CD14-positive monocyte (primary cell): Measurements from ENCODE around the gene ABHD17C. TPM values are rescaled to one million over a fixed set of nuclear protein-coding genes. Genes with fewer than 3 reads are reported as not detected.

Experiments
- DNase-seq, 3 donors: peaks; one replicate each; pipeline ENCODE4 v3.0.0-alpha.2; 2011 to 2022
- H2AFZ ChIP-seq: 2 replicates; pipeline ENCODE4 v1.6.0; 2012; ENCODE audit warnings: mild to moderate bottlenecking, low read depth, low read length, inconsistent platforms; ENCODE audit not compliant: insufficient read depth, poor library complexity, severe bottlenecking
- H3K27ac ChIP-seq, 2 donors: 1 replicate in 1 of 2; 2 replicates in 1 of 2; pipeline ENCODE4 v1.5.1; 2012 to 2013; ENCODE audit warnings: low read length in 2 of 2, control low read depth in 1 of 2, inconsistent platforms in 1 of 2, low read depth in 1 of 2, mild to moderate bottlenecking in 1 of 2
- H3K27me3 ChIP-seq, 2 donors: one replicate each; pipeline versions ENCODE4 v1.6.0 to v1.6.1; 2011 to 2013; ENCODE audit warnings: low read length in 2 of 2; ENCODE audit not compliant: control insufficient read depth in 2 of 2, insufficient read depth in 2 of 2
- H3K36me3 ChIP-seq, 2 donors: replicated peaks in 1 of 2; 1 replicate in 1 of 2; 2 replicates in 1 of 2; pipeline versions ENCODE4 v1.5.1 to v1.6.1; 2012 to 2013; ENCODE audit warnings: low read length in 2 of 2, control low read depth in 1 of 2, inconsistent platforms in 1 of 2, mild to moderate bottlenecking in 1 of 2; ENCODE audit not compliant: insufficient read depth in 2 of 2, control insufficient read depth in 1 of 2
- H3K4me1 ChIP-seq, 2 donors: 1 replicate in 1 of 2; 2 replicates in 1 of 2; pipeline versions ENCODE4 v1.5.1 to v1.6.1; 2012 to 2013; ENCODE audit warnings: low read length in 2 of 2, control low read depth in 1 of 2, inconsistent platforms in 1 of 2, mild to moderate bottlenecking in 1 of 2, moderate library complexity in 1 of 2; ENCODE audit not compliant: insufficient read depth in 2 of 2, control insufficient read depth in 1 of 2
- H3K4me2 ChIP-seq: replicated peaks from 2 replicates; pipeline ENCODE3; 2012; ENCODE audit warnings: low read length, moderate library complexity, mild to moderate bottlenecking; ENCODE audit not compliant: poor library complexity, severe bottlenecking; ENCODE audit errors: extremely low read depth
- H3K4me3 ChIP-seq, 3 experiments: fragments of 200-600 bp in 1 of 3; sonication (generic) in 1 of 3; replicated peaks in 1 of 3; 1 replicate in 2 of 3; 2 replicates in 1 of 3; pipeline ENCODE4 v1.5.1; 2011 to 2013; ENCODE audit warnings: low read length in 3 of 3, mild to moderate bottlenecking in 3 of 3, control low read depth in 2 of 3, low read depth in 2 of 3, inconsistent platforms in 1 of 3, moderate library complexity in 1 of 3
- H3K79me2 ChIP-seq: 2 replicates; pipeline ENCODE4 v1.6.0; 2012; ENCODE audit warnings: mild to moderate bottlenecking, control low read depth, inconsistent platforms, low read length, moderate library complexity; ENCODE audit not compliant: insufficient read depth
- H3K9ac ChIP-seq: 2 replicates; pipeline ENCODE4 v1.6.0; 2017; ENCODE audit warnings: low read length, mild to moderate bottlenecking; ENCODE audit not compliant: insufficient read depth, poor library complexity, severe bottlenecking
- H3K9me3 ChIP-seq, 2 donors: replicated peaks in 1 of 2; 1 replicate in 1 of 2; 2 replicates in 1 of 2; pipeline versions ENCODE4 v1.5.1 to v1.6.1; 2012 to 2013; ENCODE audit warnings: low read length in 2 of 2, control low read depth in 1 of 2; ENCODE audit not compliant: control insufficient read depth in 1 of 2, insufficient read depth in 1 of 2
- H4K20me1 ChIP-seq: 2 replicates; pipeline ENCODE4 v1.6.0; 2012; ENCODE audit warnings: mild to moderate bottlenecking, low read length, control low read depth, moderate library complexity; ENCODE audit not compliant: insufficient read depth
- H3K27ac Mint-ChIP-seq, 7 donors: one replicate each; pipeline ENCODE4 v1.8.0; 2020; ENCODE audit warnings: mild to moderate bottlenecking in 7 of 7, mixed read lengths in 7 of 7, moderate library complexity in 6 of 7, inconsistent platforms in 2 of 7
- H3K27me3 Mint-ChIP-seq, 3 donors: one replicate each; pipeline ENCODE4 v1.8.0; 2021 to 2022; ENCODE audit warnings: low read depth in 3 of 3, mild to moderate bottlenecking in 3 of 3, mixed read lengths in 3 of 3, moderate library complexity in 3 of 3, inconsistent platforms in 1 of 3
- H3K36me3 Mint-ChIP-seq, 2 donors: one replicate each; pipeline ENCODE4 v1.8.0; 2020; ENCODE audit warnings: mixed read lengths in 2 of 2, inconsistent platforms in 1 of 2, mild to moderate bottlenecking in 1 of 2
- H3K4me1 Mint-ChIP-seq: one replicate; pipeline ENCODE4 v1.8.0; 2020; ENCODE audit warnings: mild to moderate bottlenecking, mixed read lengths
- H3K4me3 Mint-ChIP-seq, 2 donors: one replicate each; pipeline ENCODE4 v1.8.0; 2020; ENCODE audit warnings: mild to moderate bottlenecking in 2 of 2, mixed read lengths in 2 of 2, moderate library complexity in 1 of 2
- H3K9me3 Mint-ChIP-seq, 7 donors: one replicate each; pipeline ENCODE4 v1.8.0; 2020 to 2022; ENCODE audit warnings: mixed read lengths in 7 of 7, mild to moderate bottlenecking in 6 of 7, moderate library complexity in 6 of 7, inconsistent platforms in 2 of 7
- WGBS: methylation state at CpG from one replicate; pipeline ENCODE4 v1.1.5; 2013; ENCODE audit warnings: missing lambda C conversion rate; ENCODE audit not compliant: insufficient coverage; 5-methylcytosine and 5-hydroxymethylcytosine counted together
- intact Hi-C, 2 donors: fragments of 100-400 bp; cut with micrococcal nuclease; formaldehyde crosslinking; loops; one replicate each; pipeline versions ENCODE4 v1.15.0 to v1.15.1; 2023
- polyA plus RNA-seq, 3 donors: library from polyadenylated mRNA; depleted of rRNA in 1 of 3; unstranded in 2 of 3; stranded (reverse) in 1 of 3; fragments of 300-500 nt in 2 of 3; fragments of >200 nt in 1 of 3; fragmentation: Illumina TruSeq in 2 of 3; gene quantifications; 1 replicate in 2 of 3; 2 replicates in 1 of 3; pipeline ENCODE4 v1.2.3, GENCODE V29; 2012 to 2021
- TF ChIP-seq, protein P1 (sequence below): fragments of 200-600 bp; IDR thresholded peaks from one replicate; pipeline ENCODE4 v1.8.0; 2022; ENCODE audit warnings: antibody characterized with exemption, mild to moderate bottlenecking

The ABHD17C gene
- polyA plus RNA-seq, 3 donors = 0.48 to 0.76 (median 0.68) TPM

DNA sequence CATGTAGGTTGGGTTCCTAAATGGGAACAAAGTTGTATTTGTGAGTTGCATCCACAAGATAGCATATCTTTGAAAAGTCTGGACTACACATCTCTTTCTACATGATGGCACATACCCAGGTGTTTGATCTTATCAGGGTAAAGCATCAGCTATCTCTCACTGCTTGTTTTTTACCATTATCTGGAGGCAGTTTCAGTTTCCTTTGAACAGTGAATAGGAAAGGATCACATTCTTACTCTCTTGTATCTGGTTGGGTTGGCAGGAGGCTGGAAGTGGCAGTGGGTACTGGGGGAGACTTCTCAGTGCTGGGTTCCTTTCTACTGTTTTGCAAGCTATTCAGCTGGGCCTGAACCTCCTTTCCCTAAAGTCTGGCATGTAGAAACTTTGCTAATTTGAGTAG lies 88.2 kb downstream of the ABHD17C start:
- Histone ChIP-seq H3K9me3 (peaks cover 0 to 17% of the 10 kb centered on the region in 2 donors), H3K36me3 (no peaks in the 10 kb centered on the region), H3K4me3 (no peak overlapping the region), H3K4me1 (peaks cover 23 to 35% of the 10 kb centered on the region in 2 donors), H3K4me2 (no peak overlapping the region), H3K27ac (no peak overlapping the region), H3K79me2 (no peaks in the 10 kb centered on the region), H3K9ac (no peak overlapping the region), H2AFZ (no peak overlapping the region), H3K27me3 (peaks cover 46 to 58% of the 10 kb centered on the region in 2 donors), H4K20me1 (no peaks in the 10 kb centered on the region)
- Mint-ChIP-seq H3K27ac (no peak overlapping the region), H3K9me3 (peaks cover 0 to 16% (median 8%) of the 10 kb centered on the region in 7 donors), H3K4me1 (peaks cover 23% of the 10 kb centered on the region), H3K4me3 (no peak overlapping the region), H3K36me3 (peaks cover 5 to 8% of the 10 kb centered on the region in 2 donors), H3K27me3 (peaks cover 47 to 65% (median 62%) of the 10 kb centered on the region in 3 donors)
- no peak for DNase-seq
- intact Hi-C loops = no loop called here
- TF ChIP-seq, protein P1, sequence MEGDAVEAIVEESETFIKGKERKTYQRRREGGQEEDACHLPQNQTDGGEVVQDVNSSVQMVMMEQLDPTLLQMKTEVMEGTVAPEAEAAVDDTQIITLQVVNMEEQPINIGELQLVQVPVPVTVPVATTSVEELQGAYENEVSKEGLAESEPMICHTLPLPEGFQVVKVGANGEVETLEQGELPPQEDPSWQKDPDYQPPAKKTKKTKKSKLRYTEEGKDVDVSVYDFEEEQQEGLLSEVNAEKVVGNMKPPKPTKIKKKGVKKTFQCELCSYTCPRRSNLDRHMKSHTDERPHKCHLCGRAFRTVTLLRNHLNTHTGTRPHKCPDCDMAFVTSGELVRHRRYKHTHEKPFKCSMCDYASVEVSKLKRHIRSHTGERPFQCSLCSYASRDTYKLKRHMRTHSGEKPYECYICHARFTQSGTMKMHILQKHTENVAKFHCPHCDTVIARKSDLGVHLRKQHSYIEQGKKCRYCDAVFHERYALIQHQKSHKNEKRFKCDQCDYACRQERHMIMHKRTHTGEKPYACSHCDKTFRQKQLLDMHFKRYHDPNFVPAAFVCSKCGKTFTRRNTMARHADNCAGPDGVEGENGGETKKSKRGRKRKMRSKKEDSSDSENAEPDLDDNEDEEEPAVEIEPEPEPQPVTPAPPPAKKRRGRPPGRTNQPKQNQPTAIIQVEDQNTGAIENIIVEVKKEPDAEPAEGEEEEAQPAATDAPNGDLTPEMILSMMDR = no peak

DNA sequence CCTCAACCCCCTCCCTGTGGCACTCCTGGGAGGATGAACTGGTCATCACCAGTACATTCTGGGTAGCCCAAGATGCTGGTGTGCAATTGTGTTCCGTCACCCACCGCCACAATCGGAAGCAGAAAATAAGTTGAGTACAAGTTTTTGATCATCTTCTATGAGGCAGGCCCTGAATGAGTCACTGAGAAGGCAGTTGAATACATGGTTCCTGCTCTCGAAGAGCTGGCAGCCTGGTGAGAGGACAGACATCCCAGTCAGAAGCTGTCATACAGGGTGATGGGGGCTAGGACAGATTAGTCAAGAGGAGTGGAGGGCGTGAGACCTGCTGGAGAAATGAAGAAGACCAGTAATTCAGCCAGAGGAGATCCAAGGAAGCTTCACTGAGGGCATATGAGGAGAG lies 90.2 kb downstream of the ABHD17C start:
- no peaks in the 10 kb centered on the region for H3K36me3 ChIP-seq
- peaks cover 0 to 8% of the 10 kb centered on the region in 2 donors for H3K9me3 ChIP-seq
- Mint-ChIP-seq H3K4me1 (peaks cover 30% of the 10 kb centered on the region), H3K4me3 (no peak overlapping the region), H3K27me3 (peaks cover 32 to 45% (median 44%) of the 10 kb centered on the region in 3 donors), H3K36me3 (peaks cover 0 to under 1% of the 10 kb centered on the region in 2 donors), H3K27ac (peak overlapping the region in 1 of 7 donors; percentile 37), H3K9me3 (peaks cover 0 to 5% (median 2%) of the 10 kb centered on the region in 7 donors)
- no peak overlapping the region for H3K9ac ChIP-seq
- H3K27me3 ChIP-seq = peaks cover 25 to 39% of the 10 kb centered on the region in 2 donors
- no peak overlapping the region for H2AFZ ChIP-seq
- intact Hi-C loops = no loop called here
- H3K79me2 ChIP-seq = no peaks in the 10 kb centered on the region
- H3K4me1 ChIP-seq = peaks cover 29 to 35% of the 10 kb centered on the region in 2 donors
- no peaks in the 10 kb centered on the region for H4K20me1 ChIP-seq
- TF ChIP-seq, protein P1 = no peak
- no peak for DNase-seq
- no peak overlapping the region for H3K4me2 ChIP-seq
- no peak overlapping the region for H3K27ac ChIP-seq
- WGBS = 93% methylated on average over 4 of the region's 5 CpGs
- no peak overlapping the region for H3K4me3 ChIP-seq
